BJ (cell line): Measurements from ENCODE around the gene MACO1. TPM values are rescaled to one million over a fixed set of nuclear protein-coding genes. Genes with fewer than 3 reads are reported as not detected.

ENCODE experiments used
- CTCF ChIA-PET: fragments of 350-600 bp; formaldehyde crosslinking; extraction: SDS; loops from one replicate; lab custom pipeline; 2021; ENCODE audit warnings: antibody characterized with exemption, inconsistent platforms; lab: Yijun Ruan, JAX
- POLR2A ChIA-PET: fragments of 300-600 bp; sonication (Branson Sonifier 250); formaldehyde crosslinking; extraction: SDS; loops from one replicate; lab custom pipeline; 2021; ENCODE audit warnings: antibody characterized with exemption; lab: Charles Lee
- DNase-seq: peaks from one replicate; pipeline ENCODE4 v3.0.0-alpha.2; 2011; ENCODE audit warnings: low read depth
- H3K27me3 ChIP-seq: 2 replicates; pipeline ENCODE4 v1.6.0; 2011; ENCODE audit warnings: low read length; ENCODE audit not compliant: control insufficient read depth, insufficient read depth
- H3K36me3 ChIP-seq: 2 replicates; pipeline ENCODE4 v1.5.1; 2011; ENCODE audit warnings: low read length; ENCODE audit not compliant: control insufficient read depth, insufficient read depth
- H3K4me3 ChIP-seq: 2 replicates; pipeline ENCODE4 v1.5.1; 2011; ENCODE audit warnings: low read depth, mild to moderate bottlenecking, control low read depth, low read length
- CTCF ChIP-seq: IDR thresholded peaks from 2 replicates; pipeline ENCODE4 v1.5.1; 2011; ENCODE audit warnings: low read depth, mild to moderate bottlenecking, control low read depth, inconsistent platforms, low read length, moderate library complexity; ENCODE audit not compliant: insufficient read depth
- polyA plus RNA-seq: library from polyadenylated mRNA; depleted of rRNA; stranded (reverse); fragments of >200 nt; gene quantifications from 2 replicates; pipeline ENCODE4 v1.2.3, GENCODE V29; 2011

Gene MACO1
- polyA plus RNA-seq, 1 experiment = 9.5 TPM

- no peak overlapping the region for H3K4me3 ChIP-seq
- no peaks in the 10 kb centered on the region for H3K36me3 ChIP-seq
- peaks cover 2% of the 10 kb centered on the region; the same call in 1 of the 2 replicates for H3K27me3 ChIP-seq
- no peak for TF ChIP-seq CTCF
- POLR2A ChIA-PET = no interaction called here
- no peak for DNase-seq
- CTCF ChIA-PET = interaction anchor here (0.5 to 1.0 kb wide), 3 partner anchors 113 to 258 kb away, joined by 3 read pairs; no protein-coding TSS in a partner anchor
Measured at GRCh38 chr1:25516686-25517085, 86.0 kb downstream of the MACO1 start.

GRCh38 chr1:25517476-25518394, 87.0 kb downstream of the MACO1 start:
- CTCF ChIA-PET = interaction anchor here (0.6 to 3.7 kb wide), 5 partner anchors 13 to 127 kb away, joined by 3 to 29 read pairs (median 3); no protein-coding TSS in a partner anchor

GRCh38 chr1:25519624-25520023, 88.9 kb downstream of the MACO1 start:
- ChIA-PET CTCF (interaction anchor here (0.6 to 5.2 kb wide), 8 partner anchors 9 to 280 kb away, joined by 3 to 29 read pairs (median 6); no protein-coding TSS in a partner anchor), POLR2A (no interaction called here)
- no peak for DNase-seq
- Histone ChIP-seq H3K36me3 (no peaks in the 10 kb centered on the region), H3K27me3 (peaks cover 2% of the 10 kb centered on the region), H3K4me3 (no peak overlapping the region)
- TF ChIP-seq CTCF = no peak

More at GRCh38 chr1:25517476-25518394, 87.0 kb downstream of the MACO1 start:
- POLR2A ChIA-PET = no interaction called here
- H3K36me3 ChIP-seq = no peaks in the 10 kb centered on the region
- TF ChIP-seq CTCF = no peak
- peaks cover 2% of the 10 kb centered on the region; the same call in 1 of the 2 replicates for H3K27me3 ChIP-seq
- no peak overlapping the region for H3K4me3 ChIP-seq
- DNase-seq = no peak

GRCh38 chr1:25520446-25521061, 89.9 kb downstream of the MACO1 start:
- TF ChIP-seq CTCF = peak; percentile 73
- ChIA-PET POLR2A (interaction anchor here (0.6 kb wide), 1 partner anchor 23 kb away, joined by 3 read pairs; no protein-coding TSS in a partner anchor), CTCF (interaction anchor here (0.6 to 5.2 kb wide), 23 partner anchors 8 to 976 kb away, joined by 3 to 29 read pairs (median 4); partner anchors contain the start of gene SYF2)
- Histone ChIP-seq H3K4me3 (no peak overlapping the region), H3K27me3 (peaks cover 3% of the 10 kb centered on the region), H3K36me3 (no peaks in the 10 kb centered on the region)
- no peak for DNase-seq
